NCI-H2107 treated with DMSO at 0.1 percent for 48 hours (cell line): ENCODE results near the gene KIF13A.
"Not testable (repeated sequence)": the region's sequence is repeated elsewhere in the genome, so short reads cannot be mapped to it uniquely, and the experiment has no call there.

ENCODE experiments used
- DNase-seq: peaks from one replicate; lab custom pipeline; 2025; ENCODE audit not compliant: unreplicated experiment; lab: John Stamatoyannopoulos, UW

The KIF13A gene

DNA sequence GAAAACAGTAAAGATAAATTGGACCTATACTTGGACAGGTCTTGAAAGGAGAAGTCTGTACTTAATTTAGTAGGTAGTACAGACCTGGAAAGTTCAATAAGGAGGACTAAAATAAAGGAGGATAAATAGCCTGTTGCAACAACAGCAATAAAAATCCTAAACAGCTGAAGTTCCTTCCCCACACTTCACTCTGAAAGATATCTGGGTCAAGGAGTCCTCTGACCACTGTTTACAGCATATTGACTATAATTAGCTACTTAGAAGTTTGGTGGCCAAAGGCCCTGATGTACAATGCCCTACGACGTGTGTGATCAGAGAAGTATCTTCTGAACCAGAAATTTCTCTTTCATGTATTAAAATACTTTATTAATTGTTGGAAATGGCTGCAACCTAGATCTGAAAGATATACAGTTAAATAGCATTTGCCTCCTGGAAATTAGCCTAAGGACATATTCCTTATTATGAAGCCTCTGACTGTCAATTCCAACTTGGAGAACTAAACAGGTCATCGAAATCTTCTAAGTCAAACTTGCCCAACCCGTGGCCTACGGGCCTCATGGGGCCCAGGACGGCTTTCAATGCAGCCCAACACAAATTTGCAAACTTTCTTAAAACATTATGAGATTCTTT, 82.8 kb downstream of the KIF13A start:
- no peak for DNase-seq

DNA sequence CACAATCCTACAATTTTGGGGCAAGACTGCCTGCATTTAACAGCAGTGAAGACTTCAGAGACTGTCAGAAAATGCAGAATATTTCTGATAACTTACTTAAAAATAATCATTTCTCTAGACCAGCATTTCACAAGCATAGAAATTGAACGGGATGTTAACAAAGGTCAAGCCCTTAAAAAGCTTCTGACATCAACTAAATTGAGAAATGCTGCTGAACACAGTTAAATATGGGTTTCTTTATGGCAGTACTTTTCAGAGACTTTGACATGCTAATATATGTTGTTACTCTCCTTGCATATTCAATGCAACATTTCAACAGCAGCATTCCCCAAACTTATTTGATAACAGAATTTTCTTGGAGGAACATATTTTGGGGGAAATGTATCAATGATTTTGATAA, 84.5 kb downstream of the KIF13A start:
- DNase-seq, result no peak

DNA sequence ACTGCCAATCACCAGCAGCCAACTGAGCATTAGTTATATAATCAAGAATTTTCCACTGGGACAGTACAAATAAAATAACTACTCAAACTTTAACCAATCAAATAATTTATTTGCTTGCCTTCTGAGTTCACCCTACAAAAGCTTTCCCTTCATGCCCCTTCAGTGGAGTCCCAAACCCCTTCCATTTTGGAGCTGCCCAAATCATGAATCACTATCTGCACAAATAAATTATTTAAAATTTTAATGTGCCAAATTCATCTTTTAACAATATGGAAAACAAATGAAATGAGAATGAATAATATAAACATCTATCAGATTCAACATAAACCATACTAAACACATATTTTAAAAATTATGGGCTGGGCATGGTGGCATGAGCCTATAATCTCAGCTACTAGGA, 85.9 kb downstream of the KIF13A start:
- no peak for DNase-seq

DNA sequence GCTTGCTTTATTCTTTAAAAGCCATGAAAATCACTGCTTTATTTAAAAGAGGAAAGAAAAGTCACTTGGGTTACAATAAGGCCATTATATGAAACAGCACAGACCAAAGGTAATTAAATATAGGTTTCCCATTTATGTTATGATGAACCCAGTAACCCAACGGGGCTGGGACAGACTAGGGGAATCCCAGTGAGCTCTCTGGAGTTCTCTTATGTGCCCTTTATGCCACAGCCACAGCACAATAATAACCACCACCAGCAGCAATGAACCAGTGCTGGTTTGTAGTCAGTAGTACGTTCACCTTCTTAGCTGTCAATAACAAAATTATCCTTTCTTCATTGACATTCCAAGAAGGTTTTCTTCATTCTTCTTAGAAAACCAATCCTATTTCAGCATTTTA, 87.4 kb downstream of the KIF13A start:
- no peak for DNase-seq

DNA sequence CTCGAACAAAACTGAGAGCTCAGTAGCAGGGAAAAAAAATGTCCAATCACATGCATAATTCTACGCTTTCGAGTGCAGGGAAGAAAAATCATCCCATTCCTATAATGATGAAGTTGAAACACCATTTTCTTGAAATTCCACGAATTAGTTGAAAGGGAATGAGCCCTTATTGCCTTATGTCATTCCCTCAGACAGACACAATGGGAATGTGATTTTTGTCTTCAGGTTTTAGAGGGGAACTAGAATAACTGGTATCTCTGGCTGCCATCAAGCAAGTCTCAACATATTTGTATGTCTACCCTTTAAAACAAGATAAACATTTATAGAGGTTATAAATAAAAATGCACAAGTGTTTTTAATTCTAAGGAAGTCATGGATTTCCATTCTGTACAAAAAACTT, 87.9 kb downstream of the KIF13A start:
- no peak for DNase-seq

DNA sequence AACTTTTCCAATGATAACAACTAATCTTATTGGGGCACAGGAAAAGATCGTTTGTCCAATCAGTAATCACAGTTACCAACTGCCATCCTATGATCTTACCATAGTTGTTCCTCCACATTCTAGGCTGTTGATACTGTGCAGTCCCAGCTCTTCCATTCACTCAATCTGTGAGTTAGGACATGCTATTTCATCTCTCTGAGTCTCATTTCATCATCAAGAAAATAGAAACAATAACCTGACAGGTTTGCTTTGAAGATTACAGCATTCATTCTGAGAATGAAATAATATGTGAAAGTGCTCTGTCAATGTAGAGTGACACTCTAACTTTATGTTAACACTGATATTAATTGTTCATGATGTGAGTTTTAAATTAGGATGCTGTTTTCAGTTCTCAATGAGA, 89.8 kb downstream of the KIF13A start:
- no peak for DNase-seq

DNA sequence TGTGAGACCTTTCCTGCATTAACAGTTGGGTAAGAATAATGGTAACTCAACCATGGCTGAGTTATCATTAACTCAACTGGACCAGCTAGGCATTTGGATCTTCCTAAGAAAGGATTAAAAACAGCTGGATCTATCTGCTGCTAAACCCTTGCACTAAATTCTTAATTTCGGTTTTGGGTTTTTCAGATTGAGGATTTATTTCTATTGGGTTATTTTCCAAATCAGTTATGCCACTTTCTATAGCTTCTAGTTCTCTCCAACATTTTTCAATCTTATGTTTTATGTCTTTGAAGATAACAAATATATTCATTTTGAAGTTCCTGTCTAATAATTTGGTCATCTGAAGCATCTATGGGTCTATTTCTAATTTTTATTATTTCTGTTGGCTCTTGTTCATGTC, 92.5 kb downstream of the KIF13A start:
- no peak for DNase-seq

DNA sequence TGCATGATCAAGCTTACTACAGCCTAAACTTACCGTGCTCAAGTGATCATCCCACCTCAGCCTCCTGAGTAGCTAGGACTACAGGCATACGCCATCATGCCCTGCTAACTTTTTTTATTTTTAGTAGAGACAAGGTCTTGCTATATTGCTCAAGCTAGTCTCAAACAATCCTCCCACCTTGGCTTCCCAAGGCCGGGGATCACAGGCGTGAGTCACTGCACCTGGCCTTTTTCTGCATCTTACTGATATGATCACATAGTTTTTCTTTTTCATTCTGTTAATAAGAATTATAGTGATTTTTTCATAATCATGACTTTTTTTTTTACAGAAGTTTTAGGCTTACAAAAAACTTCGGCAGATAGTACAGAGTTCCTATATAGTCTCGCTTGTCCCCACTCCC, 93.2 kb downstream of the KIF13A start:
- DNase-seq, result no peak

DNA sequence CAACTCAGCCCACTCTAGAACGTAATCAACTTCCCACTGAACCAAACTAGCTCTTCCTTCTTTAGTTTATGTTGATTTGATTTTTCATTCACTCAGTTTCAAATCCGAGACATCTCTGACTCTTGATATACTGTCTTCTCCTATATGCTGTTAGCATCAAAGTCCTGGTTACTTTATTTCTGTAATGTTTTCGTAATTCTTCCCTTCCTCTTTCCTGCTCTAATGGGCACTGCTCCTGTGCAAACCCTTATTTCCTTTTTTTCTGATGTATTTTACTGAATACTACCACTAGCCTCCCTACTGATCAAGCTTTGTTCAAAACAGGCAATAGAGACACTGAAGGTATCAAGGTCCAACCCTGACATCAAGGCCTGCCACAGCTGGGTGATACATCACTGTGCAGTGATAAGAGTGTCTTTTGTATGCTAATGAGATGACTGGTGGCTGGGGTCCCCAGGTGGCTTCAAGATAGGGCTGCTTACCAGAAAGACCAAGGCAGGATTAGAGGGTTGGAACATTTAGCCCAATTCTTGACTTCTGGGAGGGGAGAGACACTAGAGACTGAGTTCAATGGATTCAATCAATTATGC, 95.2 kb downstream of the KIF13A start:
- no peak for DNase-seq

DNA sequence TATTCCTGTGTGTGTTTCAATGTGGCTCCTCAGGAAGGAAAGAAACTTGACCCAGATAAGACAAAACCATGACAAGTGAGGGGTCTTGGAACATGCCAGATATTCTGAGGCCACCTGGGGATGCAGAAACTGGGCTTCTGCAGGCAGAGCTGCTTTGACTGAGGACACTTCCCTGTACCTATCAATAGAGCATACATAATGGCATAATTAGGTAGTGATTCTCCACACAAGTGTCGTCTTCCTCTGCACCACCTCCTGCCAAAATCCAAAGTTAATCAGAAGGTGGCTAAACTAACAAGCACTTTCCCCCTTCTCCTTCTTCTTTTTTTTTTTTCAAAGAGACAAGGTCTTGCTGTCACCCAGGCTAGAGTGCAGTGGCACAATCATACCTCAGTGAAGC, 97.1 kb downstream of the KIF13A start:
- no peak for DNase-seq

DNA sequence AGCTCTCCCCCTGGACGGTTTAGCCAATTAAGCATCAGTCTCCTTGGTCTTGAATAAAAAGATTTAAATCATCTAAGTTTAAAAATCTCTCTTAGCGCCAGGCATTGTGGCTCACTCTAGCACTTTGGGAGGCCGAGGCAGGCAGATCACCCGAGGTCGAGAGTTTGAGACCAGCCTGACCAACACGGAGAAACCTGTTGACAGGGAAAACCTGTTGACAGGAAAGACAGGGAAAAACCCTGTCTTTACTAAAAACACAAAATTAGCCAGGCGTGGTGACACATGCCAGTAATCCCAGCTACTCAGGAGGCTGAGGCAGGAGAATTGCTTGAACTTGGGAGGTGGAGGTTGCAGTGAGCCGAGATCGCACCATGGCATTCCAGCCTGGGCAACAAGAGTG, 97.7 kb downstream of the KIF13A start:
- not testable (repeated sequence) for DNase-seq

DNA sequence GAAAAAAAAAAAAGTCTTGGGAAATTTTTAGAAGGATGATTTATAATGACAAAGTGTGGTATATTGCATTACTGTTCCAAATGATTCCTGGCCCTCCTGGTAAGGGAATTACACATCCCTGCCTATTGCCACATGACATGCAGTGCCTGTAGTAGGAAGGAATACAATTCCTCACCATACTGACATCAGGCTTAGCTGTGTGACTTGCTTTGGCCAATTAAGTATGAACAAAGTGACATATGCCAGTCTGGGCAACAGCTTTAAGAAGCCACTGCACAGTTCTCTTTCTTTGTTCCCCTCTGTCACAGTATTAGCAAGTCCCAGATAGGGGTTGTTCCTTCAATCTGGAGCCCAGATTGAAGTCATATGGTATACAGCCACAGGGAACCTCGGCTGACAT, 100.5 kb downstream of the KIF13A start:
- DNase-seq, result no peak

DNA sequence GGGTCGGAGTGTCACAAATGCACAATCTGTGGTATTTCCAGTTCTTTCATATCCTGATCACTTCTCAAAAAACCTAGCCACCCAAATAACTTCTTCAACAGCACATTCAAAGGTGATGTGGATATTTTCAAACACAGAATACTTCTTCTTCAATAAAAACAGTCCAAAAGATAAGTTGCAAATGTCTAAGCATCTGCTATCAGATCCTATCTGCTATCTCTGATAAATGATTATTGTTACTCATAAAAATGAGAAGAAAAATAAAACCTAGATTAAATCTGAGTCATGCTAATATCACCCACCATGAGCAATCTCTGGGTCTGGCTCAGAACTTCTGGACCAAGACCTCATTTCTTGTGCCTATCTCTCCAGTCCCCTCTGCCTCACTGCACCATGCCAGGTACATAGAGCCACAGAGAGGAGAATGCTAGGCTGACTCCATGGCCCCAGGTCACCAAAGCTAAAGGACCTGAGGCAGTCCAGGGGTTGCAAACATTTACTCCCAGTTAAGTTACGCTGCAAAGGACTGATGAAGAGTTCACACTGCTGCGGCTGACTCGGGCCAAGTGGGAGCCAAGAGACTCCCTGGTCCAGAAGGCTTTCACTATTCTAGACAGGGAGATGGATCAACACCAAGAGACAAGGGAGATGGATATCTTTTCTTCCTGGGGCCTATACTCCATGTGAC, 101.4 kb downstream of the KIF13A start:
- DNase-seq, result no peak

DNA sequence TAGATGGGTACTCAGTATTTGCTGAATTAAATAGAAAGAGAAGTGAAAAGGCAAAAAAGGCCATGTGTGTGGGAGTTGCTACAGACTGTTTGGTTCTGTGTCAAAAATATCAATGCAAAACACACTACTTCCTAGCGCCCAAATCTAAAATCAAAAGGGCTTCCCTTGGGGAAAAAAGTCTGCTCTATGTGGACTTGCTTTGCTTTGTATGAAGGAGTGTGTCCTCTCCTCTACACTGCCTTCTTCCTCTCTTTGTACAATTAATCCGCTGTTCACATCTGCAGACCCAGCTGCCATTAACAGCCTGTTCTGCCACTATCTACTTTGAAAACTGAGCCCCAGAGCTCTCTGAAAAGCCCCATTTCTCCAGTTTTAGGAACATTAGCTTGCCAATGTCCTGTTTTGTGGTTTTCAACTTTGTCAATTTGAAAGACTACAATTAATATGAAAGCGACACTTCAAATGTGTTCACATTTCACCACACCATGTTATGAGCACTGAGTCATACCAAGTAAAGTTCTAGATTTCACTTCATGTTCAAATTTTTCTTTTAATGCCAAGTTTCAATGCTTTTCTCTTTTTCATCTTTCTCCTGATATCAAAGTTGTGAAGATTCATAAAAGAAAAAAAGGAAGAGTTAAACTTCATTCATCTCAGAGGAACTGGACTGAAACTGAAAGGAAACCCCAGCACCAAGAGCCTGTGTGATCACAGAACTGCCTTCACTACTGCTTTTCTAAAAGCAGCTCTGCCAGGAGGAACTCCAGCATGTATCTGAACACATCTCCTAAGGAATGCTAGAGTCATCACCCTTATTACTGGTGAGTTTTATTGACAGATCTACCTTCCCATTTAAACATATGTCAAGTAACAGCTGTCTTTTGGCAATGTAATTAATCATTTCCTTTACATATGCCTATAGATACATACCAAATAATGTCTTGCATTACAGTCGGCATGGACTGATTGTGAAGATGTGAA, 102.6 kb downstream of the KIF13A start:
- no peak for DNase-seq

DNA sequence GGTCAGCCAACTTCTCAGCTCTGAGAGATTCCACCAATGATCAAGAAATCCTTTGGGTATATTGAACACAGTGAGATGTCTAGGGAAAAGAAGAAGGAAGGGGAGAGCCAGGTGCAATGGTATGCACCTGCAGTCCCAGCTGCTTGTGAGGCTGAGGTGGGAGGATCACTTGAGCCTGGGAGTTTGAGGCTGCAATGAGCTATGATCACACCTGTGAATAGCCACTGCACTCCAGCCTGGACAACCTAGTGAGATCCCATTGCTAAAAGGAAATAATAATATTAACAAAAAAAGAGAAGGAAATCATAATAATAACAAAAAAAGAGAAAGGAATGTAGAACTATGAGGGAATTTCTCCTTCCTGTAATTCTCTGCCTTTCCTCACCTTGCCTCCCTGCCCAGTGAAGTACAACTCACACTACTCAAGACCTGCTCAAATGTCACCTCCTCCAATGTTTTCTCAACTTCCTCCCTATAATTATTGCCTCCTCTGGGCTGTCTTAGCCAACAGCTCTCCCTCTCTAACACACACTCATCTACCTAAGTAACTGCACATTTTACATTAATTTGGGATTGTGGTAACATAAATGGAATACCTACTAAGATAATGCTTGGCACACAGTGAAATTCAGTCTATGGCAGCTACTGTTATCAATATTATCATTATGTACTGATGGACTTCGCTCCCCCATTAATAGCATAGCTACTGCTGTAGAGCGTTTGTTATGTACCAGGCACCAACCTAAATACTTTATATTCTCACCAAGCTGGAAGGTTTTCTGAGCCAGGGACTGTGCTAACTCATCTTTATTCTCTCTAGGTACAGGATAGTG, 103.6 kb downstream of the KIF13A start:
- no peak for DNase-seq

DNA sequence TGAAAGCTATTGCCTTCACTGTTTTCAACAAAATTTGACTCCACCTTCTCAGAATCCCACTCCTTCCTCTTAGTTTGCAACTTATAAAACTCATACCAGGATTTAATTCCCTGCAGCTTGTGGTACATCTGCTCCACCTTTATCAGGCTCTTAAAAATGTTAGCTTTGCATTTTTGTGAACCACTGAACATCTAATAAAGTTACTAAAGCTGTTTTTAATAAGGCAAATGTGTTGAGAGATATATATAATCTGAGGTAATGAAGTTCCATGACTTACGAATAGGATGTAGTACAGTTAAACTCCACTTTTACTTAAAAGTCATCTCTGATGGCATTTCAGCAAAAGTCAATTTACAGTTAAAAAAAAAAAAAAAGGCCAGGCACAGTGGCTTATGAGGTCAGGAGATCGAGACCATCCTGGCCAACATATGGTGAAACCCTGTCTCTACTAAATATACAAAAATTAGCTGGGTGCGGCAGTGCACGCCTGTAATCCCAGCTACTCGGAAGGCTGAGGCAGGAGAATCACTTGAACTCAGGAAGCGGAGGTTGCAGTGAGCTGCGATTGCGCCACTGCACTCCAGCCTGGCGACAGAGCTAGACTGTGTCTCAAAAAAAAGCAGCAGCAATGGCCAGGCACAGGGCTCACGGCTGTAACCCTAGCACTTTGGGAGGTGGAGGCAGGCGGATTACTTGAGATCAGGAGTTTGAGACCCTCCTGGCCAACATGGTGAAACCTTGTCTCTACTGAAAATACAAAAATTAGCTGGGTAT, 106.2 kb downstream of the KIF13A start:
- no peak for DNase-seq

DNA sequence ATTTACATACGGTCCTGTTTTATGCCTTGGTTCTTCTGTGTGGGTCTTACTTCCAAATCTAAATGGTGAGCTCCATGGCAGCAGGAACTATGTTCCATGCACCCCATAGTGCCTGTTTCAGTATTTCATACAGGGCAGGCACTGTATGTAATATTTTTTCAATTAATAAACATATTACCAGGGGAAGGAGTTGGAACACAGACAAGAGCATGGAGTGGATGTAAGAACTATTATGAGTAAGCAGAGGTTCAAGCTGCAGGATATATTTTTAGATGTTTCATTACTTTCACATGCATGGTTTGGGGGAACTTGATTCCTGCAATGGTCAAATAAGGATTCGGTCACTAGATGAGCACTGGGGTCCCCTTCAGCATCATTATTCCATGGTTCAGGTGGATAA, 108.3 kb downstream of the KIF13A start:
- no peak for DNase-seq

DNA sequence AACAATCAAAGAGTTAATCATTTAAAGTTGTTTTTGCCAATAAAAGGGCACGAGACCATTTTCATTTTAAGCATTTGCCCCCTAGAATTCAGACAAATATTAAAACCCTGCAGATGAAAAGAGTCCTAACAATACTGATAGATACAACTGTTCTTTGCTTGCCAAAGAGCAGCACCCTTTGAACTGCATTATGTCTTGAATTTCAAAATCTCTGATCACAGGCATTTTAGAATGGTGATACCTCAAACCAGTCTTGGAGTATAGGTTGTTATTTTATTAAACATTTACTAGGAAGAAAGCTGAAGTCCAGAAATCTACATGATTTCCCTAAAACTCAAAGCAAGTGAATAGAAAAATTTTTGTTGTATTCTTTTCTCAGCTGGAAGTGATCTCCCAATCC, 108.7 kb downstream of the KIF13A start:
- DNase-seq, result no peak

DNA sequence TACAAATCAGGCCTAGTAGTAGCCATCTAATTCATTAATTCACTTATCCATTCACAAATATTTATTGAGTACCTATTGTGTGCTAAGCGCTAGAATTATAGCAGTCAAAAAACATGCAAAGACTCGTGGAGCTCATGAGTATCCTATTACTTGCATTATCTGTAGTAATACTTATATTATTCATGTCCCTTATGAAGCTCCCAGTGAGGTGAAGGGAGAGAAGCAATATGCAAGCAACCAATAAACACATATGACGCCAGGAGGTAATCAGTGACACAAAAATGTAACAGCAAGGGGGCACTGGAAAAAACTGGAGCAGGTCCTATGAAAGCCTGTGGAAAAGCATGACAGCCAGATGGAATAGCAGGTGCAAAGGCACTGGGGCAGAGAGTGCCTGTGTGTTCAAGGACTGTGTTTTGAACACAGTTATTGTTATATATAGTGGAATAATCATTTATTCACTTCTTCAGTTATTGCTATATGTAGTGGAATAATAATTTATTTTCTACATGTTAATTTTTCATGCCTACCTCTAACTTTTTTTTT, 109.5 kb downstream of the KIF13A start:
- DNase-seq, result no peak
